Measurements from ENCODE around the gene SERPINB5.
A peak's percentile ranks its signal among the peaks of the same experiment; 100 is the strongest.

Gene SERPINB5

DNA sequence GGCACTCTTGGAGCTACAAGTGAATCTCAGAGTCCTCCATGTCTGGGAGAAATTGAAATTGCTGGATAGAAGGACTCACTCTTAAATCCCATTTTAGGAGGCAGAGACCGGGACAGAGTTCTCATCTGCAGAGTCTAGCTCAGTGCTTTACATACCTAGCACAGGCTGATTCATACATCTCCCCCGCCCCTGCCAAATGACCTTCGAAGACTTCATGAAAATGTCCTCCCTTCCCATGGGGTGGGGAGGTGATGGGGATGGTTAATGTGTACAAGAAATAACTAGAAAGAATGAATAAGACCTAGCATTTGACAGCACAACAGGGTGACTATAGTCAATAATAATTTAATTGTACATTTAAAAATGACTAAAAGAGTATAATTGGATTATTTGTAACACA lies 8.2 kb upstream of the SERPINB5 start:
- Histone ChIP-seq H3K4me1 (ENCODE audit: control insufficient read depth, low read depth, low read length) (no peaks in the 10 kb centered on the region), H3K27ac (ENCODE audit: low read depth, low read length) (no peak overlapping the region), H3K56ac (ENCODE audit: low read length) (no peak overlapping the region), H3K18ac (ENCODE audit: low read length) (no peak overlapping the region), H3K27me3 (ENCODE audit: insufficient read depth, low read length, poor library complexity) (no peaks in the 10 kb centered on the region), H3K4me3 (ENCODE audit: low read length) (no peak overlapping the region), H3K36me3 (ENCODE audit: control insufficient read depth, insufficient read depth, low read length) (no peaks in the 10 kb centered on the region), H3K79me2 (ENCODE audit: control insufficient read depth, insufficient read depth, low read length) (no peaks in the 10 kb centered on the region), H2AK5ac (ENCODE audit: low read length) (no peak overlapping the region), H3K79me1 (ENCODE audit: low read length) (no peaks in the 10 kb centered on the region), H3K4ac (ENCODE audit: low read depth, low read length) (no peak overlapping the region), H4K5ac (ENCODE audit: low read length) (no peak overlapping the region), H2BK5ac (ENCODE audit: low read length) (no peak overlapping the region), H2BK120ac (ENCODE audit: low read depth, low read length) (no peak overlapping the region), H2BK15ac (replicated peaks; ENCODE audit: low read depth) (no peak overlapping the region), H3K23ac (ENCODE audit: low read length) (no peak overlapping the region), H4K8ac (ENCODE audit: low read depth, low read length) (no peak overlapping the region), H3K4me2 (ENCODE audit: low read length) (no peak overlapping the region), H3K9ac (ENCODE audit: low read length) (no peak overlapping the region)
- WGBS (ENCODE audit: extremely low coverage, insufficient coverage, low lambda C conversion rate), result no CpG with 5 or more reads among the region's 3 CpGs
- no peak for DNase-seq

DNA sequence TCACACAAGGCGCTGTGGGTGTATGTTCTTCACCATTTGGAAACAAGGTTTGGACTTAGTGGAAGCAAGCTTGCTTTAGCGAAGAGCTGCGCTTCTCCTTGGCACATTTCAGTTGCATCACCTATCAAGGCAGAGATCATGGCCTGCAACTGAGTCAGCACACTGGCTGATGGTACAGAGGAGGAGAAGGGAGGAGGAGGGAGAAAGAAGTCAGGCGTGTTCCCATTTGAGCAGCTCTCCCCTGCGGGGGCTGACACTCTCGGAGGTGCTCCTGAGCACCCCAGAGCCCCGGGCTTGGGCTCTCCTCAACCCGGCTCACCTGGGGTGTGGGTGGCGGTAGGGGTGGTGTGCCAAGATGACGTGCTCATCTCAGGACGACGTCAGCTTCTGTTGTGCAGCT lies 6.0 kb upstream of the SERPINB5 start:
- WGBS (ENCODE audit: extremely low coverage, insufficient coverage, low lambda C conversion rate), result no CpG with 5 or more reads among the region's 12 CpGs
- H3K4me1 ChIP-seq (ENCODE audit: control insufficient read depth, low read depth, low read length), result no peaks in the 10 kb centered on the region
- no peak overlapping the region for H3K4me2 ChIP-seq (ENCODE audit: low read length)

DNA sequence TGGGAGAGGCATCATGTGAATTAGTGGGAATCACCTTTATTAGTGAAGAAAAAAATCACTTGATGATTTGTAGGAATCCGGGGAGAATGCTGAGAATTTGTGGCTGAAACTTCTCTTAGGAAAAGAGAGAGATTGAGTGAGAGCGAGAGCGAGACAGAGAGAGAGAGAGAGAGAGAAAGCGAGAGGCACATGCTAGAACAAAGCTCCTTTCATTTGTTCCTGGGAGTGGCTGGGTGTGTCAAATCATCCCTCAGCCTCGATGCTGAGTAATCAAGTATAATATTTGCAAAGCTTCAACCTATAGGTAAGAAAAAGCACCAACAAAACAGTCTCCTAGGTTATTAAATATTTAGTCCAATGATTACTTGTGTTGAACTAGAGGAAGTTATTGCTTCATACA lies 4.4 kb upstream of the SERPINB5 start:
- Histone ChIP-seq H3K79me2 (ENCODE audit: control insufficient read depth, insufficient read depth, low read length) (no peaks in the 10 kb centered on the region), H3K56ac (ENCODE audit: low read length) (no peak overlapping the region), H3K9ac (ENCODE audit: low read length) (no peak overlapping the region), H3K18ac (ENCODE audit: low read length) (no peak overlapping the region), H3K23ac (ENCODE audit: low read length) (no peak overlapping the region), H2AK5ac (ENCODE audit: low read length) (no peak overlapping the region), H3K27me3 (ENCODE audit: insufficient read depth, low read length, poor library complexity) (no peaks in the 10 kb centered on the region), H3K4me3 (ENCODE audit: low read length) (no peak overlapping the region), H3K27ac (ENCODE audit: low read depth, low read length) (no peak overlapping the region), H3K4me1 (ENCODE audit: control insufficient read depth, low read depth, low read length) (no peaks in the 10 kb centered on the region), H3K4ac (ENCODE audit: low read depth, low read length) (no peak overlapping the region), H4K5ac (ENCODE audit: low read length) (no peak overlapping the region), H4K8ac (ENCODE audit: low read depth, low read length) (no peak overlapping the region), H2BK15ac (replicated peaks; ENCODE audit: low read depth) (no peak overlapping the region), H3K4me2 (ENCODE audit: low read length) (no peak overlapping the region), H3K36me3 (ENCODE audit: control insufficient read depth, insufficient read depth, low read length) (no peaks in the 10 kb centered on the region), H3K79me1 (ENCODE audit: low read length) (no peaks in the 10 kb centered on the region), H2BK120ac (ENCODE audit: low read depth, low read length) (no peak overlapping the region), H2BK5ac (ENCODE audit: low read length) (no peak overlapping the region)
- DNase-seq, result no peak
- no CpG with 5 or more reads among the region's 5 CpGs for WGBS (ENCODE audit: extremely low coverage, insufficient coverage, low lambda C conversion rate)

More for the DNA sequence above, 6.0 kb upstream of the SERPINB5 start:
- H3K27me3 ChIP-seq (ENCODE audit: insufficient read depth, low read length, poor library complexity), result no peaks in the 10 kb centered on the region
- H3K56ac ChIP-seq (ENCODE audit: low read length), result no peak overlapping the region
- peak; percentile 14 for DNase-seq
- H4K8ac ChIP-seq (ENCODE audit: low read depth, low read length), result no peak overlapping the region
- H3K9ac ChIP-seq (ENCODE audit: low read length), result no peak overlapping the region
- H2BK5ac ChIP-seq (ENCODE audit: low read length), result no peak overlapping the region
- H3K4ac ChIP-seq (ENCODE audit: low read depth, low read length), result no peak overlapping the region
- no peak overlapping the region for H2BK120ac ChIP-seq (ENCODE audit: low read depth, low read length)
- H3K23ac ChIP-seq (ENCODE audit: low read length), result no peak overlapping the region
- no peaks in the 10 kb centered on the region for H3K79me1 ChIP-seq (ENCODE audit: low read length)
- no peak overlapping the region for H3K27ac ChIP-seq (ENCODE audit: low read depth, low read length)
- H3K36me3 ChIP-seq (ENCODE audit: control insufficient read depth, insufficient read depth, low read length), result no peaks in the 10 kb centered on the region
- no peak overlapping the region for H4K5ac ChIP-seq (ENCODE audit: low read length)
- no peaks in the 10 kb centered on the region for H3K79me2 ChIP-seq (ENCODE audit: control insufficient read depth, insufficient read depth, low read length)
- H2AK5ac ChIP-seq (ENCODE audit: low read length), result no peak overlapping the region
- H2BK15ac ChIP-seq (replicated peaks; ENCODE audit: low read depth), result no peak overlapping the region
- H3K18ac ChIP-seq (ENCODE audit: low read length), result no peak overlapping the region
- H3K4me3 ChIP-seq (ENCODE audit: low read length), result no peak overlapping the region

DNA sequence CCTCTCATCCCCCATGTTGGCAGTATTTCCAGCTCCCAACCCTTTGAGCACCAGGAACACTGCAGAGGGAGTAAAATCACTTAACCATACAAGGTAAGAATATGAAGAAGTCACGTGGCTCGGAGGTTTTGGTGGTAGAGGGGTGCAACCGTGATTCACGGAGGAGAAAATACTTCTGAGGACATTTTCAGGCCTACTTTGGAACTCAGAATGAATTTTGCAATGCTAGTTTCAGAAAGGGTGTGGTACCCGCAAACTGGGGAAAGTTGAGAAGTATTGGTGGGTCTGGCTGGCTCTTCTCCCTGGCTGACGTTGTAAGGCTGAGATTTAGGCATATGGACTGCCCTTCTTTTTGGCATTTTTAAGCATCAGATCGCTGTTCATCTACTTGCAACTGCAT lies 442 bp downstream of the SERPINB5 start:
- Histone ChIP-seq H2BK15ac (replicated peaks; ENCODE audit: low read depth) (no peak overlapping the region), H3K36me3 (ENCODE audit: control insufficient read depth, insufficient read depth, low read length) (no peaks in the 10 kb centered on the region), H3K4ac (ENCODE audit: low read depth, low read length) (no peak overlapping the region), H3K4me2 (ENCODE audit: low read length) (no peak overlapping the region), H3K79me2 (ENCODE audit: control insufficient read depth, insufficient read depth, low read length) (no peaks in the 10 kb centered on the region), H3K9ac (ENCODE audit: low read length) (no peak overlapping the region), H4K8ac (ENCODE audit: low read depth, low read length) (no peak overlapping the region), H3K18ac (ENCODE audit: low read length) (no peak overlapping the region), H2BK120ac (ENCODE audit: low read depth, low read length) (no peak overlapping the region), H3K4me3 (ENCODE audit: low read length) (no peak overlapping the region), H2BK5ac (ENCODE audit: low read length) (no peak overlapping the region), H3K79me1 (ENCODE audit: low read length) (no peaks in the 10 kb centered on the region), H3K27ac (ENCODE audit: low read depth, low read length) (no peak overlapping the region), H2AK5ac (ENCODE audit: low read length) (no peak overlapping the region), H3K56ac (ENCODE audit: low read length) (no peak overlapping the region), H3K4me1 (ENCODE audit: control insufficient read depth, low read depth, low read length) (peaks cover 2% of the 10 kb centered on the region), H4K5ac (ENCODE audit: low read length) (no peak overlapping the region), H3K27me3 (ENCODE audit: insufficient read depth, low read length, poor library complexity) (no peaks in the 10 kb centered on the region), H3K23ac (ENCODE audit: low read length) (no peak overlapping the region)
- WGBS (ENCODE audit: extremely low coverage, insufficient coverage, low lambda C conversion rate), result no CpG with 5 or more reads among the region's 7 CpGs
- no peak for DNase-seq

DNA sequence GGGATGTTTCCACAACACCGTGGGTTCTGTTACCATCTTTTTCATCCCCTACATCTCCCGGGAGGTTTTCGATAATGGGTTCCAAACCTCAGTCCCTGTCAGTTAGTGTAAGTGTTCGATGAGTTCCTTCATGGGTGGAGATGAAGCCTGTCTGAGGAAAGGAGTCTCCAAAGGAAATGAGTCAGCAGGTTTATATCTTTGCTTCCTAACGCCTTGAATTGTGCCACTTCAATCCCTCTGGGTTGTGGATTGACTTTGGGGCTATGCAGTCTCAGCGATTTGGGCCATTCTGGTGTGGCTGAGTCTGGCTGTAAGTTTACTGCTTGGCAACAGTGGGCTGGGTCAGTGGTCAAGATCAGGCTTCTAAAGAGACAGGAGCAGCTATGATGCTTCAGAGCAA lies 1.2 kb downstream of the SERPINB5 start:
- no peaks in the 10 kb centered on the region for H3K27me3 ChIP-seq (ENCODE audit: insufficient read depth, low read length, poor library complexity)
- H3K27ac ChIP-seq (ENCODE audit: low read depth, low read length), result no peak overlapping the region
- H3K4me2 ChIP-seq (ENCODE audit: low read length), result no peak overlapping the region
- no peak overlapping the region for H3K9ac ChIP-seq (ENCODE audit: low read length)
- WGBS (ENCODE audit: extremely low coverage, insufficient coverage, low lambda C conversion rate), result no CpG with 5 or more reads among the region's 6 CpGs
- no peak overlapping the region for H4K8ac ChIP-seq (ENCODE audit: low read depth, low read length)
- no peak overlapping the region for H3K4ac ChIP-seq (ENCODE audit: low read depth, low read length)
- no peaks in the 10 kb centered on the region for H3K79me2 ChIP-seq (ENCODE audit: control insufficient read depth, insufficient read depth, low read length)
- no peaks in the 10 kb centered on the region for H3K79me1 ChIP-seq (ENCODE audit: low read length)
- peak overlapping the region; percentile 45 for H3K56ac ChIP-seq (ENCODE audit: low read length)
- peak; percentile 65 for DNase-seq
- H3K4me1 ChIP-seq (ENCODE audit: control insufficient read depth, low read depth, low read length), result peaks cover 2% of the 10 kb centered on the region
- H3K18ac ChIP-seq (ENCODE audit: low read length), result no peak overlapping the region
- no peak overlapping the region for H3K4me3 ChIP-seq (ENCODE audit: low read length)
- peak overlapping the region; percentile 62 for H2BK120ac ChIP-seq (ENCODE audit: low read depth, low read length)
- no peak overlapping the region for H2AK5ac ChIP-seq (ENCODE audit: low read length)
- no peak overlapping the region for H2BK5ac ChIP-seq (ENCODE audit: low read length)
- H3K23ac ChIP-seq (ENCODE audit: low read length), result no peak overlapping the region
- H2BK15ac ChIP-seq (replicated peaks; ENCODE audit: low read depth), result no peak overlapping the region
- no peaks in the 10 kb centered on the region for H3K36me3 ChIP-seq (ENCODE audit: control insufficient read depth, insufficient read depth, low read length)
- no peak overlapping the region for H4K5ac ChIP-seq (ENCODE audit: low read length)

DNA sequence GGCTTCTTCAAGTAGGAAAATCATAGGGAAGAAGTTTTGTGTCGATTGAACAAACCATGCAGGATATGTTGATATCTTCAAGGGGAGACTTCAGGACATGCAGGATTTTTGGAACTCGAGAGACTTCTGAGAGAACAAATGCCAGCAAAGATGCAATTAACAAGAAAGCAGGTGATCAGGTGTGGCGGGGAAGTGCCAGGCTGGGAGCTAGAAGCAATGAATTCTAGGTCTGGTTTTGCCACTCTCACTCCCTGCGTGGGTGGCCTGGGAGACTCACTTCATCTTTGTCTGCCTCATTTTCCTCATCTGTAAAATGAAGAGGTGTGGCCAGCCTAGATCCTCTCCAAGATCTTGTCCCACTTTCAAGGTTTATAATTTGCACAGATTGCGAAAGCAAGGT lies 3.1 kb downstream of the SERPINB5 start:
- Histone ChIP-seq H3K56ac (ENCODE audit: low read length) (no peak overlapping the region), H3K4me1 (ENCODE audit: control insufficient read depth, low read depth, low read length) (peaks cover 2% of the 10 kb centered on the region), H3K36me3 (ENCODE audit: control insufficient read depth, insufficient read depth, low read length) (no peaks in the 10 kb centered on the region), H3K79me1 (ENCODE audit: low read length) (no peaks in the 10 kb centered on the region), H4K8ac (ENCODE audit: low read depth, low read length) (no peak overlapping the region), H3K27ac (ENCODE audit: low read depth, low read length) (no peak overlapping the region), H3K4me2 (ENCODE audit: low read length) (no peak overlapping the region), H2BK5ac (ENCODE audit: low read length) (no peak overlapping the region), H3K27me3 (ENCODE audit: insufficient read depth, low read length, poor library complexity) (no peaks in the 10 kb centered on the region), H3K4me3 (ENCODE audit: low read length) (no peak overlapping the region), H2AK5ac (ENCODE audit: low read length) (no peak overlapping the region), H3K79me2 (ENCODE audit: control insufficient read depth, insufficient read depth, low read length) (no peaks in the 10 kb centered on the region), H2BK120ac (ENCODE audit: low read depth, low read length) (no peak overlapping the region), H3K18ac (ENCODE audit: low read length) (no peak overlapping the region), H4K5ac (ENCODE audit: low read length) (no peak overlapping the region), H3K9ac (ENCODE audit: low read length) (no peak overlapping the region), H2BK15ac (replicated peaks; ENCODE audit: low read depth) (no peak overlapping the region), H3K23ac (ENCODE audit: low read length) (no peak overlapping the region), H3K4ac (ENCODE audit: low read depth, low read length) (no peak overlapping the region)
- WGBS (ENCODE audit: extremely low coverage, insufficient coverage, low lambda C conversion rate), result no CpG with 5 or more reads among the region's 5 CpGs
- DNase-seq, result no peak

All from mesendoderm (in vitro differentiated cells).